A549 (cell line): Measurements from ENCODE around the gene SLC11A1. TPM values are rescaled to one million over a fixed set of nuclear protein-coding genes. Genes with fewer than 3 reads are reported as not detected.

Experiments
- ATAC-seq, 2 experiments: fragments of 200-7000 bp in 1 of 2; fragments of >200 bp in 1 of 2; cut with Nextera tagmentation in 1 of 2; cut with Tn5 transposase in 1 of 2; 3 replicates each; pipeline versions ENCODE4 v1.8.0 to v1.9.1; 2018 to 2020; ENCODE audit warnings: mild to moderate bottlenecking in 1 of 2, moderate library complexity in 1 of 2
- CTCF ChIA-PET: fragments of 300-600 bp; sonication (Branson Sonifier 250); formaldehyde crosslinking; extraction: SDS; loops from one replicate; lab custom pipeline; 2021; ENCODE audit warnings: antibody characterized with exemption, inconsistent platforms; lab: Yijun Ruan, JAX
- POLR2A ChIA-PET: fragments of 350-600 bp; formaldehyde crosslinking; extraction: SDS; loops from one replicate; lab custom pipeline; 2021; ENCODE audit warnings: antibody characterized with exemption, inconsistent platforms; lab: Yijun Ruan, JAX
- DNase-seq, 2 experiments: peaks; one replicate each; pipeline versions ENCODE4 v3.0.0 to v3.0.0-alpha.2; 2011 to 2016; ENCODE audit warnings: low read depth in 1 of 2, low spot score in 1 of 2
- FAIRE-seq: peaks from 2 replicates; lab custom pipeline; 2011; peaks lifted over from hg19 to GRCh38; lab: Jason Lieb, UNC
- H3K27ac ChIP-seq, 2 experiments: fragments of >200 bp; sonication (Bioruptor Twin); formaldehyde crosslinking; 3 replicates each; pipeline ENCODE4 v1.5.1; 2016 to 2017
- H3K4me1 ChIP-seq: fragments of >200 bp; sonication (Bioruptor Twin); formaldehyde crosslinking; 3 replicates; pipeline ENCODE4 v1.6.1; 2016
- H3K4me2 ChIP-seq: fragments of >200 bp; sonication (Bioruptor Twin); formaldehyde crosslinking; 3 replicates; pipeline ENCODE4 v1.6.1; 2016
- H3K4me3 ChIP-seq: fragments of >200 bp; sonication (Bioruptor Twin); formaldehyde crosslinking; 3 replicates; pipeline ENCODE4 v1.5.1; 2016
- H3K9me3 ChIP-seq: fragments of >200 bp; sonication (Bioruptor Twin); formaldehyde crosslinking; 3 replicates; pipeline ENCODE4 v1.6.1; 2016
- BCL3 ChIP-seq: fragments of >200 bp; sonication (Bioruptor Twin); formaldehyde crosslinking; IDR thresholded peaks from 3 replicates; pipeline ENCODE4 v1.6.1; 2016
- BHLHE40 ChIP-seq: IDR thresholded peaks from 2 replicates; pipeline ENCODE4 v1.6.1; 2012; ENCODE audit warnings: low read depth, low read length, inconsistent platforms
- CBX2 ChIP-seq: fragments of 200-600 bp; sonication (generic); IDR thresholded peaks from 2 replicates; pipeline ENCODE4 v1.6.1; 2016; ENCODE audit warnings: low read depth, mild to moderate bottlenecking, borderline replicate concordance
- CBX8 ChIP-seq: fragments of 200-600 bp; sonication (generic); IDR thresholded peaks from 2 replicates; pipeline ENCODE4 v1.6.1; 2016
- CHD2 ChIP-seq: fragments of 150-350 bp; IDR thresholded peaks from 2 replicates; pipeline ENCODE4 v1.6.1; 2014; ENCODE audit warnings: low read length; ENCODE audit not compliant: partially characterized antibody
- CTCF ChIP-seq: fragments of >200 bp; sonication (Bioruptor Twin); formaldehyde crosslinking; IDR thresholded peaks from 3 replicates; pipeline ENCODE4 v1.5.1; 2016
- E2F6 ChIP-seq: IDR thresholded peaks from 2 replicates; pipeline ENCODE4 v1.6.1; 2012; ENCODE audit warnings: low read depth, borderline replicate concordance
- EHF ChIP-seq: fragments of 250-450 bp; sonication (Bioruptor Pico); IDR thresholded peaks from 2 replicates; pipeline ENCODE4 v1.5.0; 2020; ENCODE audit warnings: mild to moderate bottlenecking
- EHMT2 ChIP-seq: fragments of 200-600 bp; sonication (generic); IDR thresholded peaks from 2 replicates; pipeline ENCODE4 v1.6.1; 2016; ENCODE audit warnings: antibody characterized with exemption, low read depth, mild to moderate bottlenecking, moderate library complexity
- EP300 ChIP-seq, 2 experiments: fragments of >200 bp; sonication (Bioruptor Twin); formaldehyde crosslinking; IDR thresholded peaks; 2 replicates in 1 of 2; 3 replicates in 1 of 2; pipeline ENCODE4 v1.6.1; 2016 to 2017
- HDAC2 ChIP-seq: fragments of 200-600 bp; sonication (generic); IDR thresholded peaks from 2 replicates; pipeline ENCODE4 v1.6.1; 2016
- HES2 ChIP-seq: fragments of >200 bp; sonication (Bioruptor Twin); formaldehyde crosslinking; IDR thresholded peaks from 2 replicates; pipeline ENCODE4 v1.6.1; 2016
- HEYL ChIP-seq: fragments of 250-450 bp; sonication (Bioruptor Pico); IDR thresholded peaks from 2 replicates; pipeline ENCODE4 v1.8.0; 2021; ENCODE audit warnings: mild to moderate bottlenecking, moderate library complexity
- HOXB13 ChIP-seq: fragments of 250-450 bp; sonication (Bioruptor Pico); IDR thresholded peaks from 2 replicates; pipeline ENCODE4 v1.5.0; 2020; ENCODE audit warnings: low read depth, mild to moderate bottlenecking, moderate library complexity
- JUNB ChIP-seq: fragments of >200 bp; sonication (Bioruptor Twin); formaldehyde crosslinking; IDR thresholded peaks from 2 replicates; pipeline ENCODE4 v1.6.1; 2016
- MAFK ChIP-seq: fragments of 450-650 bp; IDR thresholded peaks from 2 replicates; pipeline ENCODE4 v1.6.1; 2014; ENCODE audit not compliant: partially characterized antibody
- MAZ ChIP-seq: fragments of 150-350 bp; IDR thresholded peaks from 2 replicates; pipeline ENCODE4 v1.6.1; 2014; ENCODE audit warnings: antibody characterized with exemption, low read depth, low read length, borderline replicate concordance
- POLR2A ChIP-seq: IDR thresholded peaks from 2 replicates; pipeline ENCODE4 v1.6.1; 2012; ENCODE audit warnings: mild to moderate bottlenecking, low read length
- RAD21 ChIP-seq, 2 experiments: fragments of >200 bp in 1 of 2; sonication (Bioruptor Twin) in 1 of 2; formaldehyde crosslinking in 1 of 2; IDR thresholded peaks in 1 of 2; conservative IDR thresholded peaks in 1 of 2; 2 replicates in 1 of 2; 3 replicates in 1 of 2; pipeline ENCODE4 v1.6.1; 2012 to 2018; ENCODE audit warnings: inconsistent platforms in 1 of 2
- RARB ChIP-seq: fragments of 250-450 bp; sonication (Bioruptor Pico); IDR thresholded peaks from 2 replicates; pipeline ENCODE4 v1.8.0; 2021; ENCODE audit warnings: mild to moderate bottlenecking, moderate library complexity
- SMC3 ChIP-seq: fragments of >200 bp; sonication (Bioruptor Twin); formaldehyde crosslinking; IDR thresholded peaks from 3 replicates; pipeline ENCODE4 v1.6.1; 2018; ENCODE audit warnings: inconsistent platforms
- TP53 ChIP-seq: fragments of 250-450 bp; sonication (Bioruptor Pico); IDR thresholded peaks from 2 replicates; pipeline ENCODE4 v1.5.0; 2021; ENCODE audit warnings: mild to moderate bottlenecking, moderate library complexity
- ZNF302 ChIP-seq: fragments of 250-450 bp; sonication (Bioruptor Pico); IDR thresholded peaks from 2 replicates; pipeline ENCODE4 v1.9.0; 2021; ENCODE audit warnings: inconsistent platforms, mild to moderate bottlenecking, moderate library complexity
- WGBS: methylation state at CpG from one replicate; pipeline ENCODE4 v1.1.6; 2017; ENCODE audit errors: missing lambda C conversion rate; 5-methylcytosine and 5-hydroxymethylcytosine counted together
- polyA plus RNA-seq, 4 experiments: library from polyadenylated mRNA; depleted of rRNA in 3 of 4; stranded (reverse); fragments of >200 nt; fragmentation: RNase III in 1 of 4; extraction: RNeasy Plus Mini Kit Qiagen cat#74134 plus additional on column Dnase treatment in 1 of 4; gene quantifications; 2 replicates in 3 of 4; 3 replicates in 1 of 4; pipeline ENCODE4 v1.2.3, GENCODE V29; 2011 to 2017

The SLC11A1 gene
- polyA plus RNA-seq, 2 of the 4 experiments (the other 2 are of a cell fraction) = 0.18 to 0.52 TPM

GRCh38 chr2:218340656-218341055, 41.4 kb upstream of the SLC11A1 start:
- POLR2A ChIA-PET = no interaction called here

GRCh38 chr2:218341381-218341780, 40.7 kb upstream of the SLC11A1 start:
- H3K4me3 ChIP-seq = no peak overlapping the region
- no peaks in the 10 kb centered on the region for H3K4me1 ChIP-seq
- no peak for ATAC-seq
- CTCF ChIA-PET = interaction anchor here (1.0 to 3.5 kb wide), 3 partner anchors 14 to 40 kb away, joined by 4 to 9 read pairs (median 4); no protein-coding TSS in a partner anchor
- no peak for FAIRE-seq
- no peak for TF ChIP-seq HEYL (CRISPR knock-in tag)
- TF ChIP-seq CBX2 = no peak
- no peak for TF ChIP-seq MAFK
- no peak for TF ChIP-seq ZNF302 (CRISPR knock-in tag)
- no peak for TF ChIP-seq HDAC2
- TF ChIP-seq EHMT2 = no peak
- no peak for TF ChIP-seq CHD2
- no peak for TF ChIP-seq HES2
- POLR2A ChIA-PET = no interaction called here
- no peak overlapping the region for H3K4me2 ChIP-seq
- 73% methylated on average over 4 of the region's 8 CpGs for WGBS
- DNase-seq = no peak
- no peaks in the 10 kb centered on the region for H3K9me3 ChIP-seq
- H3K27ac ChIP-seq = no peak overlapping the region

More at GRCh38 chr2:218340656-218341055, 41.4 kb upstream of the SLC11A1 start:
- CTCF ChIA-PET = interaction anchor here (1.0 to 3.5 kb wide), 3 partner anchors 15 to 39 kb away, joined by 4 to 9 read pairs (median 4); no protein-coding TSS in a partner anchor
- ATAC-seq = no peak
- no peak for FAIRE-seq
- Histone ChIP-seq H3K4me2 (no peak overlapping the region), H3K4me3 (no peak overlapping the region), H3K9me3 (no peaks in the 10 kb centered on the region), H3K4me1 (no peaks in the 10 kb centered on the region), H3K27ac (no peak overlapping the region)
- TF ChIP-seq EHF (CRISPR knock-in tag) = no peak
- no peak for TF ChIP-seq SMC3
- TF ChIP-seq RARB = no peak
- TF ChIP-seq E2F6 = no peak
- TF ChIP-seq POLR2A = no peak
- TF ChIP-seq RAD21 (conservative IDR thresholded peaks at IDR 0.05 in 1 of 2, IDR thresholded peaks at IDR 0.05 in 1 of 2) = no peak
- no peak for TF ChIP-seq BCL3
- TF ChIP-seq HOXB13 (CRISPR knock-in tag) = no peak
- TF ChIP-seq MAZ = no peak
- no peak for TF ChIP-seq CTCF
- TF ChIP-seq CBX8 = no peak
- TF ChIP-seq BHLHE40 = no peak
- no peak for TF ChIP-seq TP53 (CRISPR knock-in tag)
- TF ChIP-seq HDAC2 = no peak
- TF ChIP-seq JUNB = no peak
- no peak for TF ChIP-seq EP300 (IDR thresholded peaks at IDR 0.05)
- no peak for DNase-seq
- WGBS = 87% methylated on average over 9 of the region's 9 CpGs
